ENCODE measurements around the gene LARP1B. TPM values are rescaled to one million over a fixed set of nuclear protein-coding genes. Genes with fewer than 3 reads are reported as not detected.

Gene LARP1B
- total RNA-seq, 2 experiments from 2014 or later = 8.4 to 8.9 TPM

- Mint-ChIP-seq H3K4me3 (no peak overlapping the region), H3K27me3 (peaks cover 3% of the 10 kb centered on the region), H3K27ac (no peak overlapping the region), H3K36me3 (ENCODE audit: low read depth) (no peaks in the 10 kb centered on the region), H3K4me1 (ENCODE audit: low read depth) (no peaks in the 10 kb centered on the region), H3K9me3 (peaks cover 7% of the 10 kb centered on the region)
- DNase-seq (no peak), ATAC-seq (ENCODE audit: poor library complexity) (no peak)
- intact Hi-C loops (cut with DNase I, micrococcal nuclease) = no loop called here
- Histone ChIP-seq H3K9me3 (ENCODE audit: control insufficient read depth in 1 of 2, insufficient read depth in 1 of 2, low read length in 2 of 2) (peaks cover 0 to 6% of the 10 kb centered on the region in 2 experiments), H3K27me3 (ENCODE audit: control insufficient read depth in 1 of 2, insufficient read depth in 2 of 2, low read length in 2 of 2) (no peaks in the 10 kb centered on the region), H3K36me3 (ENCODE audit: insufficient read depth, low read length) (no peaks in the 10 kb centered on the region), H3K4me1 (ENCODE audit: insufficient read depth, low read length) (no peaks in the 10 kb centered on the region), H3K4me3 (ENCODE audit: low read length) (no peak overlapping the region), H3K27ac (ENCODE audit: low read depth in 1 of 2, low read length in 2 of 2) (no peak overlapping the region)
- POLR2A ChIA-PET = no interaction called here
- CTCF ChIA-PET = no interaction called here
- no peak for TF ChIP-seq CTCF (IDR thresholded peaks at IDR 0.05)
Measured at GRCh38 chr4:128247906-128248305, 186.8 kb downstream of the LARP1B start.

GRCh38 chr4:128249787-128250668 is 188.9 kb downstream of the LARP1B start:
- Mint-ChIP-seq H3K27me3 (peaks cover 21% of the 10 kb centered on the region), H3K4me1 (ENCODE audit: low read depth) (no peaks in the 10 kb centered on the region), H3K9me3 (peaks cover 7% of the 10 kb centered on the region), H3K36me3 (ENCODE audit: low read depth) (no peaks in the 10 kb centered on the region), H3K4me3 (no peak overlapping the region), H3K27ac (no peak overlapping the region)
- no peak for TF ChIP-seq CTCF (IDR thresholded peaks at IDR 0.05)
- no peak overlapping the region for H3K27ac ChIP-seq (ENCODE audit: low read depth in 1 of 2, low read length in 2 of 2)
- no peaks in the 10 kb centered on the region for H3K4me1 ChIP-seq (ENCODE audit: insufficient read depth, low read length)
- H3K27me3 ChIP-seq (ENCODE audit: control insufficient read depth in 1 of 2, insufficient read depth in 2 of 2, low read length in 2 of 2) = no peaks in the 10 kb centered on the region
- no peak for ATAC-seq (ENCODE audit: poor library complexity)
- POLR2A ChIA-PET = no interaction called here
- peaks cover 0 to 6% of the 10 kb centered on the region in 2 experiments for H3K9me3 ChIP-seq (ENCODE audit: control insufficient read depth in 1 of 2, insufficient read depth in 1 of 2, low read length in 2 of 2)
- intact Hi-C loops (cut with DNase I, micrococcal nuclease) = no loop called here
- no peak overlapping the region for H3K4me3 ChIP-seq (ENCODE audit: low read length)
- H3K36me3 ChIP-seq (ENCODE audit: insufficient read depth, low read length) = no peaks in the 10 kb centered on the region
- DNase-seq = no peak
- CTCF ChIA-PET = no interaction called here

GRCh38 chr4:128255906-128256305 is 194.8 kb downstream of the LARP1B start:
- H3K4me1 Mint-ChIP-seq (ENCODE audit: low read depth) = no peaks in the 10 kb centered on the region
- peaks cover 38% of the 10 kb centered on the region for H3K27me3 Mint-ChIP-seq

More at GRCh38 chr4:128255906-128256305, 194.8 kb downstream of the LARP1B start:
- ATAC-seq (ENCODE audit: poor library complexity) (no peak), DNase-seq (no peak)
- no peak overlapping the region for H3K27ac Mint-ChIP-seq
- no peaks in the 10 kb centered on the region for H3K27me3 ChIP-seq (ENCODE audit: control insufficient read depth in 1 of 2, insufficient read depth in 2 of 2, low read length in 2 of 2)
- H3K4me1 ChIP-seq (ENCODE audit: insufficient read depth, low read length) = no peaks in the 10 kb centered on the region
- H3K27ac ChIP-seq (ENCODE audit: low read depth in 1 of 2, low read length in 2 of 2) = no peak overlapping the region
- no peaks in the 10 kb centered on the region for H3K9me3 ChIP-seq (ENCODE audit: control insufficient read depth in 1 of 2, insufficient read depth in 1 of 2, low read length in 2 of 2)
- ChIA-PET CTCF (no interaction called here), POLR2A (no interaction called here)
- H3K9me3 Mint-ChIP-seq = no peaks in the 10 kb centered on the region
- intact Hi-C loops (cut with DNase I, micrococcal nuclease) = no loop called here
- no peaks in the 10 kb centered on the region for H3K36me3 ChIP-seq (ENCODE audit: insufficient read depth, low read length)
- no peak overlapping the region for H3K4me3 ChIP-seq (ENCODE audit: low read length)
- no peak for TF ChIP-seq CTCF (IDR thresholded peaks at IDR 0.05)
- no peak overlapping the region for H3K4me3 Mint-ChIP-seq
- no peaks in the 10 kb centered on the region for H3K36me3 Mint-ChIP-seq (ENCODE audit: low read depth)

All from CD4-positive, alpha-beta T cell (primary cell).